Natural killer cell (primary cell): ENCODE data around the gene PHACTR3. TPM values are rescaled to one million over a fixed set of nuclear protein-coding genes. Genes with fewer than 3 reads are reported as not detected.

Source experiments
- ATAC-seq, 3 donors: fragments of 150-1000 bp in 2 of 3; fragments of 200-7000 bp in 1 of 3; cut with Tn5 transposase; 1 replicate in 1 of 3; 2 replicates in 2 of 3; pipeline ENCODE4 v1.10.0; 2021; ENCODE audit warnings: mild to moderate bottlenecking in 2 of 3, moderate library complexity in 2 of 3
- DNase-seq, 2 donors: peaks; one replicate each; pipeline versions ENCODE4 v3.0.0 to v3.0.0-alpha.2; 2013 to 2021; ENCODE audit warnings: mixed read lengths in 1 of 2
- H3K27ac ChIP-seq: one replicate; pipeline ENCODE4 v1.5.1; 2013; ENCODE audit warnings: mild to moderate bottlenecking, low read length
- H3K27me3 ChIP-seq: one replicate; pipeline ENCODE4 v1.6.1; 2013; ENCODE audit warnings: low read length; ENCODE audit not compliant: control insufficient read depth, insufficient read depth
- H3K36me3 ChIP-seq: one replicate; pipeline ENCODE4 v1.6.1; 2013; ENCODE audit warnings: low read length; ENCODE audit not compliant: control insufficient read depth, insufficient read depth
- H3K4me1 ChIP-seq: one replicate; pipeline ENCODE4 v1.6.1; 2013; ENCODE audit warnings: low read length; ENCODE audit not compliant: control insufficient read depth, insufficient read depth
- H3K4me3 ChIP-seq: one replicate; pipeline ENCODE4 v1.5.1; 2013; ENCODE audit warnings: low read length
- H3K9me3 ChIP-seq: one replicate; pipeline ENCODE4 v1.6.1; 2013; ENCODE audit warnings: low read length; ENCODE audit not compliant: control insufficient read depth, insufficient read depth
- H3K27ac Mint-ChIP-seq, 2 donors: one replicate each; pipeline ENCODE4 v1.8.0; 2022; ENCODE audit warnings: mild to moderate bottlenecking in 2 of 2, mixed read lengths in 2 of 2, moderate library complexity in 1 of 2
- H3K27me3 Mint-ChIP-seq, 2 donors: one replicate each; pipeline ENCODE4 v1.8.0; 2022; ENCODE audit warnings: low read depth in 2 of 2, mixed read lengths in 2 of 2
- H3K36me3 Mint-ChIP-seq: one replicate; pipeline ENCODE4 v1.8.0; 2022; ENCODE audit warnings: mixed read lengths
- H3K4me1 Mint-ChIP-seq, 2 donors: one replicate each; pipeline ENCODE4 v1.8.0; 2022; ENCODE audit warnings: mixed read lengths in 2 of 2
- H3K4me3 Mint-ChIP-seq: one replicate; pipeline ENCODE4 v1.8.0; 2022; ENCODE audit warnings: mild to moderate bottlenecking, moderate library complexity, mixed read lengths
- H3K9me3 Mint-ChIP-seq, 2 donors: one replicate each; pipeline ENCODE4 v1.8.0; 2022; ENCODE audit warnings: mixed read lengths in 2 of 2
- CTCF ChIP-seq: fragments of 200-600 bp; IDR thresholded peaks from one replicate; pipeline ENCODE4 v1.8.0; 2022; ENCODE audit warnings: antibody characterized with exemption
- WGBS: methylation state at CpG from one replicate; pipeline ENCODE4 v1.1.7; 2013; ENCODE audit warnings: missing lambda C conversion rate; ENCODE audit not compliant: insufficient coverage; 5-methylcytosine and 5-hydroxymethylcytosine counted together
- intact Hi-C: fragments of 100-400 bp; cut with micrococcal nuclease; formaldehyde crosslinking; loops from one replicate; pipeline ENCODE4 v1.14.2; 2022
- total RNA-seq, 4 donors: library from RNA; stranded (reverse); fragments of 120-200 nt in 1 of 4; gene quantifications; one replicate each; pipeline versions ENCODE4 v1.2.3 to v1.2.4, GENCODE V29; 2013 to 2022

The PHACTR3 gene
- total RNA-seq, 3 donors from 2014 or later (not counting 1 experiment from before 2014, with no cell fraction given): not detected

DNA sequence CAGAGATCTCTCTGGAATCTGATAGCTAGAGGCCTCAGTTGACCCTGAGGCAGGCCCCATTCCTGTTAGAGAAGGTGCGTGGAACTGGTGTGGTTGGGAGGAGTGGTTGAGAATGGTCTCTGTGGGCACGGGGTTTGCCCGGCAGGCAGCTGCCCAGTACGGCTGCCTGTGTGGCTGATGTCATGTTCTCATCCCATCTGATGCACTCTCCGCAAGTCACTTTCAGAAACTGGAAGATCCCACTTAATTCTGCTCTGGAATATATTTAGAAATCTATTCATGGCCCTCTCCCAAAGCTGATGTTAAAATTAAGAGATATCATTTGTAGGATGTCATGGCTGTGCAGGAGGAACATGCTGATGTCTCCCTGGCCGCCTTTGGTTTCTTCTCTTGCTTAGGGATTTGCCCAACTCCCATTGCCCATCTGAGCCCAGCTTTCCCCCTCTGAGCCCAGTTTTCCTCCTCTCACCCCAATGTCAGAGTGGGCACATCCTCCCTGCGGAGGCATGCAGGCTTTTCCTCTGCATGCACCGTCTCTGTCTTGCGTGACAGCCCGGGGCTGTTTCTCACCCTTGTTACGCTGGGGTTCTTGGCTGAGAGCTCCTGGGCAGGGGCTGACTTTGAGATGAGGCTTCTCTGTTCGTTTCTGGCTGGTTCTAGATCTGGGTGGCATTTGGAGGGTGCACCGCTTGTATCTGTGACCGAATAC, 21.0 kb downstream of the PHACTR3 start:
- ATAC-seq (no peak), DNase-seq (no peak)
- Histone ChIP-seq H3K36me3 (no peaks in the 10 kb centered on the region), H3K27me3 (no peaks in the 10 kb centered on the region), H3K4me1 (no peaks in the 10 kb centered on the region), H3K4me3 (no peak overlapping the region), H3K27ac (no peak overlapping the region), H3K9me3 (no peaks in the 10 kb centered on the region)
- Mint-ChIP-seq H3K9me3 (no peaks in the 10 kb centered on the region), H3K27me3 (peaks cover 0 to 8% of the 10 kb centered on the region in 2 donors), H3K4me3 (no peak overlapping the region), H3K27ac (no peak overlapping the region), H3K4me1 (no peaks in the 10 kb centered on the region), H3K36me3 (no peaks in the 10 kb centered on the region)
- intact Hi-C loops: no loop called here
- TF ChIP-seq CTCF: no peak
- 80% methylated on average over 14 of the region's 14 CpGs for WGBS

DNA sequence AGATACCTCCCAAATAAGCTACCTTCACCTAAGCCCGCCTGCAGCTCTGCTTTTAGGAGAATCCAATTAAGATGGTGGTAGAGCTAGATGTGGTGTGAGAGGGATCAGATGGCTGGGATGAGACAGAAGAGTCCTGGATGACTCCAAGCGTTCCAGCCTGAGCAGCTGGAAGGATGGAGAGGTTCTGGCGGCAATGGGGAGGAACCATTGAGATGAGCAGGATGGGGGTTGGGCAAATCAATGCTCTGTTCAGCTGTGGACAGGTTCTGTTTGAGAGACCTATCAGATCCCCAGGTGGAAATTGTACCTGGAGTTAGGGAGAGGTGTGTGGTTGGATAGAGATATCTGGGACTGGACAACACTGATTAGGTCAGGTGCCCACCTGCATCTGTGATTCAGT, 23.0 kb downstream of the PHACTR3 start:
- Histone ChIP-seq H3K36me3 (no peaks in the 10 kb centered on the region), H3K27me3 (no peaks in the 10 kb centered on the region), H3K4me3 (no peak overlapping the region), H3K27ac (no peak overlapping the region), H3K4me1 (no peaks in the 10 kb centered on the region), H3K9me3 (no peaks in the 10 kb centered on the region)
- Mint-ChIP-seq H3K9me3 (no peaks in the 10 kb centered on the region), H3K4me1 (no peaks in the 10 kb centered on the region), H3K4me3 (no peak overlapping the region), H3K36me3 (no peaks in the 10 kb centered on the region), H3K27me3 (peaks cover 0 to 8% of the 10 kb centered on the region in 2 donors), H3K27ac (no peak overlapping the region)
- no peak for DNase-seq
- intact Hi-C loops: no loop called here
- no peak for TF ChIP-seq CTCF
- no peak for ATAC-seq
- 72% methylated on average over 3 of the region's 3 CpGs for WGBS

DNA sequence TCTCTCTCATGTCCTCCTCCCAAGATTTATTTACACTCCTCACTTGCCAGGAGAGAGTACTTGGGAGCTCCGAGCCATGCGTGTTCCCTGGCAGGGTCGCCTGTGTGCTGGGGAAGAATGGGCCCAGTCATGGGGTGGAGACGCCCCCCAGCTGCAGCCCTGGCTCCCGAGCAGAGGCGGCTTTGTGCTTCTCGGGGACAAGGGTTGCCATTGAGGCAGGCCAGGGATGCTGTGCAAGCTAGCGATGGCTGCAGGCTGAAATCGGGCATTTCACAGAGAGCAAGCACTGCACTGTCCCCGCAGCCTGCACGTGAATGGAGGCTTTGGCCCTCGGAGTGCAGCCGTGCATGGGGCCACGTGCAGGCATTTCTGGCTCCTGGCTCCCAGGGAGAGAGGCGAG, 23.8 kb downstream of the PHACTR3 start:
- Mint-ChIP-seq H3K9me3 (no peaks in the 10 kb centered on the region), H3K4me1 (no peaks in the 10 kb centered on the region), H3K4me3 (no peak overlapping the region), H3K27me3 (peaks cover 0 to 8% of the 10 kb centered on the region in 2 donors), H3K27ac (no peak overlapping the region), H3K36me3 (no peaks in the 10 kb centered on the region)
- WGBS: 83% methylated on average over 15 of the region's 15 CpGs
- Histone ChIP-seq H3K4me1 (no peaks in the 10 kb centered on the region), H3K4me3 (no peak overlapping the region), H3K36me3 (no peaks in the 10 kb centered on the region), H3K27me3 (no peaks in the 10 kb centered on the region), H3K27ac (no peak overlapping the region), H3K9me3 (no peaks in the 10 kb centered on the region)
- TF ChIP-seq CTCF: no peak
- ATAC-seq (no peak), DNase-seq (no peak)
- intact Hi-C loops: no loop called here
